Spinal cord (tissue), 10 donors: ENCODE measurements around the gene RSF1. TPM values are rescaled to one million over a fixed set of nuclear protein-coding genes. Genes with fewer than 3 reads are reported as not detected.

Experiments
- DNase-seq, 6 donors: peaks; one replicate each; pipeline versions ENCODE4 v3.0.0 to v3.0.0-alpha.2; 2013 to 2015; ENCODE audit warnings: low spot score in 6 of 6, low read depth in 4 of 6
- H3K27ac ChIP-seq: one replicate; pipeline ENCODE4 v1.5.1; 2013; ENCODE audit warnings: low read depth, low read length, control low read depth
- H3K27me3 ChIP-seq: one replicate; pipeline ENCODE4 v1.6.1; 2013; ENCODE audit warnings: low read length; ENCODE audit not compliant: control insufficient read depth, insufficient read depth
- H3K36me3 ChIP-seq: one replicate; pipeline ENCODE4 v1.6.1; 2013; ENCODE audit warnings: low read length; ENCODE audit not compliant: control insufficient read depth, insufficient read depth
- H3K4me1 ChIP-seq: one replicate; pipeline ENCODE4 v1.6.1; 2013; ENCODE audit warnings: low read length; ENCODE audit not compliant: control insufficient read depth, insufficient read depth
- H3K4me3 ChIP-seq: one replicate; pipeline ENCODE4 v1.5.1; 2013; ENCODE audit warnings: low read depth, low read length, control low read depth
- H3K9me3 ChIP-seq: one replicate; pipeline ENCODE4 v1.6.1; 2013; ENCODE audit warnings: low read length; ENCODE audit not compliant: control insufficient read depth, insufficient read depth
- WGBS: methylation state at CpG from one replicate; pipeline ENCODE4 v1.1.5; 2013; ENCODE audit warnings: missing lambda C conversion rate; ENCODE audit not compliant: insufficient coverage; 5-methylcytosine and 5-hydroxymethylcytosine counted together
- polyA plus RNA-seq, 2 donors: library from polyadenylated mRNA; unstranded; fragments of 120-200 nt; gene quantifications; one replicate each; pipeline ENCODE4 v1.2.1, GENCODE V29; 2013; ENCODE audit not compliant: insufficient read length in 2 of 2
- total RNA-seq, 2 donors: library from RNA; depleted of rRNA in 1 of 2; stranded (reverse); fragments of 120-200 nt in 1 of 2; fragments of >200 nt in 1 of 2; gene quantifications; one replicate each; pipeline versions ENCODE4 v1.2.3 to v1.2.4, GENCODE V29; 2013 to 2014
- donor health status: healthy.

RSF1 gene
- total and polyA plus RNA-seq, 4 donors: 37.7 to 80.3 (median 63.5) TPM

- H3K4me3 ChIP-seq: no peak overlapping the region
- no peak overlapping the region for H3K27ac ChIP-seq
- peaks cover under 1% of the 10 kb centered on the region for H3K4me1 ChIP-seq
- H3K9me3 ChIP-seq: peaks cover 5% of the 10 kb centered on the region
- 96% methylated on average over 7 of the region's 9 CpGs for WGBS
- no peak for DNase-seq
- H3K36me3 ChIP-seq: peaks cover 2% of the 10 kb centered on the region
- no peaks in the 10 kb centered on the region for H3K27me3 ChIP-seq
Measured at GRCh38 chr11:77813256-77813655, 7.3 kb downstream of the RSF1 start.

GRCh38 chr11:77806993-77807392, 13.5 kb downstream of the RSF1 start:
- DNase-seq: no peak
- H3K9me3 ChIP-seq: no peaks in the 10 kb centered on the region
- no peaks in the 10 kb centered on the region for H3K27me3 ChIP-seq
- H3K4me3 ChIP-seq: no peak overlapping the region
- H3K36me3 ChIP-seq: no peaks in the 10 kb centered on the region
- H3K4me1 ChIP-seq: no peaks in the 10 kb centered on the region
- 83% methylated on average over 2 of the region's 2 CpGs for WGBS
- H3K27ac ChIP-seq: no peak overlapping the region

- DNase-seq: no peak
- no peaks in the 10 kb centered on the region for H3K4me1 ChIP-seq
- no peaks in the 10 kb centered on the region for H3K27me3 ChIP-seq
- H3K36me3 ChIP-seq: no peaks in the 10 kb centered on the region
- H3K4me3 ChIP-seq: no peak overlapping the region
- H3K9me3 ChIP-seq: no peaks in the 10 kb centered on the region
- no peak overlapping the region for H3K27ac ChIP-seq
Measured at GRCh38 chr11:77806415-77806814, 14.1 kb downstream of the RSF1 start.

GRCh38 chr11:77801477-77801876, 19.0 kb downstream of the RSF1 start:
- no peaks in the 10 kb centered on the region for H3K9me3 ChIP-seq
- no peaks in the 10 kb centered on the region for H3K36me3 ChIP-seq
- WGBS: 60% methylated on average over 2 of the region's 3 CpGs
- H3K4me3 ChIP-seq: no peak overlapping the region
- H3K4me1 ChIP-seq: no peaks in the 10 kb centered on the region
- no peak overlapping the region for H3K27ac ChIP-seq
- no peaks in the 10 kb centered on the region for H3K27me3 ChIP-seq
- DNase-seq: no peak

GRCh38 chr11:77800449-77800848, 20.1 kb downstream of the RSF1 start:
- Histone ChIP-seq H3K9me3 (peaks cover under 1% of the 10 kb centered on the region), H3K36me3 (no peaks in the 10 kb centered on the region), H3K27me3 (no peaks in the 10 kb centered on the region), H3K27ac (no peak overlapping the region), H3K4me3 (no peak overlapping the region), H3K4me1 (no peaks in the 10 kb centered on the region)
- no peak for DNase-seq

GRCh38 chr11:77799338-77799737, 21.2 kb downstream of the RSF1 start:
- no CpG with 5 or more reads among the region's 3 CpGs for WGBS
- Histone ChIP-seq H3K4me3 (no peak overlapping the region), H3K27me3 (no peaks in the 10 kb centered on the region), H3K9me3 (peaks cover 3% of the 10 kb centered on the region), H3K36me3 (no peaks in the 10 kb centered on the region), H3K27ac (no peak overlapping the region), H3K4me1 (no peaks in the 10 kb centered on the region)
- DNase-seq: no peak

- no peaks in the 10 kb centered on the region for H3K27me3 ChIP-seq
- H3K4me3 ChIP-seq: no peak overlapping the region
- H3K36me3 ChIP-seq: peaks cover 6% of the 10 kb centered on the region
- DNase-seq: no peak
- peaks cover 6% of the 10 kb centered on the region for H3K4me1 ChIP-seq
- 83% methylated on average over 1 of the region's 2 CpGs for WGBS
- H3K9me3 ChIP-seq: peaks cover 5% of the 10 kb centered on the region
- H3K27ac ChIP-seq: no peak overlapping the region
Measured at GRCh38 chr11:77793972-77794371, 26.6 kb downstream of the RSF1 start.

- peaks cover 6% of the 10 kb centered on the region for H3K36me3 ChIP-seq
- peaks cover 6% of the 10 kb centered on the region for H3K4me1 ChIP-seq
- H3K9me3 ChIP-seq: peaks cover 5% of the 10 kb centered on the region
- H3K27me3 ChIP-seq: no peaks in the 10 kb centered on the region
- DNase-seq: no peak
- H3K4me3 ChIP-seq: no peak overlapping the region
- 88% methylated on average over 3 of the region's 4 CpGs for WGBS
- H3K27ac ChIP-seq: no peak overlapping the region
Measured at GRCh38 chr11:77791301-77791700, 29.2 kb downstream of the RSF1 start.

- WGBS: 98% methylated on average over 5 of the region's 5 CpGs
- Histone ChIP-seq H3K4me1 (peaks cover 6% of the 10 kb centered on the region), H3K27ac (no peak overlapping the region), H3K9me3 (peaks cover 2% of the 10 kb centered on the region), H3K36me3 (peaks cover 6% of the 10 kb centered on the region), H3K4me3 (no peak overlapping the region), H3K27me3 (no peaks in the 10 kb centered on the region)
- no peak for DNase-seq
Measured at GRCh38 chr11:77789731-77790476, 30.6 kb downstream of the RSF1 start.

- no peak for DNase-seq
- Histone ChIP-seq H3K9me3 (peaks cover 2% of the 10 kb centered on the region), H3K27ac (no peak overlapping the region), H3K36me3 (peaks cover 6% of the 10 kb centered on the region), H3K4me3 (no peak overlapping the region), H3K27me3 (no peaks in the 10 kb centered on the region), H3K4me1 (peaks cover 6% of the 10 kb centered on the region)
- 84% methylated on average over 10 of the region's 11 CpGs for WGBS
Measured at GRCh38 chr11:77789061-77789730, 31.3 kb downstream of the RSF1 start.
